CD4-positive, alpha-beta T cell treated with Interleukin-15 for 1 hour (primary cell): ENCODE results near the gene MYL4.
"Not testable (repeated sequence)": the region's sequence is repeated elsewhere in the genome, so short reads cannot be mapped to it uniquely, and the experiment has no call there.

Experiments
- DNase-seq: peaks from one replicate; pipeline ENCODE4 v3.0.0-alpha.2; 2020

Gene MYL4

GRCh38 chr17:47208744-47209488 lies at the start of gene MYL4:
Gene MYL4, plus strand, starts transcription at chr17:47209348. Its CDS starts 75 bp downstream, at chr17:47209423.
- DNase-seq, result no peak

- no peak for DNase-seq
Observed at GRCh38 chr17:47162013-47162622, 47.0 kb upstream of the MYL4 start.

DNA sequence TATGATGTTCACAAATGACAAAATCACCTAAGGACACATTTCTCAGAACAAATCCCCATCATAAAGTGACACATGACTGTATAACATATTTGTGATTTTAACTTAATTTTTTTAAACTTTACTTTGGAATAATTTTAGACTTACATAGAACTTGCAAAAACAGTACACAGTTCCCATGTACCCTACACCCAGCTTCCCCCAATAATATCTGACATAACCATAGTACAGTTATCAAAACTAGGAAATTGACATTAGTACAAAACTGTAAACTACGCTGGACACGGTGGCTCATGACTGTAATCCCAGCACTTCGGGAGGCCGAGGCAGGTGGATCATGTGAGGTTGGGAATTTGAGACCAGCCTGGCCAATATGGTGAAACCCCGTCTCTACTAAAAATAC lies 44.9 kb upstream of the MYL4 start:
- no peak for DNase-seq

- no peak for DNase-seq
Observed at GRCh38 chr17:47165137-47165536, 44.0 kb upstream of the MYL4 start.

DNA sequence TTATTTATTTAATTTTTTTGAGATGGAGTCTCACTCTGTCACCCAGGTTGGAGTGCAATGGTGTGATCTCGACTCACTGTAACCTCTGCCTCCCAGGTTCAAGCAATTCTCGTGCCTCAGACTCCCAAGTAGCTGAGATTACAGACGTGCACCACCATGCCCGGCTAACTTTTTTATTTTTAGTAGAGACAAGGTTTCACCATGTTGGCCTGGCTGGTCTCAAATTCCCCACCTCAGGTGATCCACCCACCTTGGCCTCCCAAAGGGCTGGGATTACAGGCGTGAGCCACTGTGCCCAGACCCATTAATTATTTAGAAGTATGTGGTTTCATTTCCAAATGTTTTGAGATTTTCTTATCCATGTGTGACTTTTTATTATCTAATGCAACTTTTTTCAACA lies 42.3 kb upstream of the MYL4 start:
- DNase-seq, result not testable (repeated sequence)

- not testable (repeated sequence) for DNase-seq
Observed at GRCh38 chr17:47168896-47169295, 40.3 kb upstream of the MYL4 start.

GRCh38 chr17:47170710-47171109 lies 38.4 kb upstream of the MYL4 start:
- no peak for DNase-seq

DNA sequence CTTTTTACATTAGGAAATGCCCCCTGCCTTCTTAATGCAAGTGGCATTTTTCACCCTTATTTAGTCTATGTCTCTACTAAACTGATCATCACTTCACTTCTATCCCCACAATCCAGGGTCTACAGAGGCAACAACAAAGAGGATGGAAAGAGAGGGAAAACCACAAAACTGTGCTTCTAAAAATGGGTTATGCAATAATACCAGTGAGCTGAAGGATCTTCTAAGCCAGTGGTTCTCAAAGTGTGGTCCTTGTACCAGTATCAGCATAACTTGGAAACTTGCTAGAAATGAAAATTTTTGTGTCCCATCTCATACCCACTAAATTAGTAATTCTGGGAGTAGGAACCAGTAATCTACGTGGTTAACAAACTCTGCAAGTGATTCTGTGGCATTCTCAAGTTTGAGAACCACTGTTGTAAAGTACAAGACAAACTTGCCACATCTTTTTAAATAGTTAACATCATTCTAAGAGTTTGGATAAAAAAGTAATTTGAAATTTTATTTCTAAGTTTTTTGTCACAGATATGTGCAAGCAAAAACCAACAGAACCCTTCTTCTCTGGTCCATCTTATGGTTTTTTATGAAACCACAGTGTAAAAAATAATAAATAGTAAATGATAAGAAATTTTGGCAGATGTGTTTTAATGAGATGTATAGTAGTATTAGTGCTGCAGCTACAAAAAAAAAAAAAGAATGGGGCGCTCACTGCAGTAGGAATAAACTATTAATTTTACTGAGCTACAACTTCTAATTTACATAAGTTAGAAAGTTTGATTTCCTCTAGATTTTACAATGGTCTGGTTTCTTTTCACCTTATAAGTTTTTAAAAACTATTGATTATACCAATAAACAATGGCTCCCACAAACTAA lies 36.2 kb upstream of the MYL4 start:
- DNase-seq, result no peak

- DNase-seq, result not testable (repeated sequence)
Observed at GRCh38 chr17:47174823-47175222, 34.3 kb upstream of the MYL4 start.

DNA sequence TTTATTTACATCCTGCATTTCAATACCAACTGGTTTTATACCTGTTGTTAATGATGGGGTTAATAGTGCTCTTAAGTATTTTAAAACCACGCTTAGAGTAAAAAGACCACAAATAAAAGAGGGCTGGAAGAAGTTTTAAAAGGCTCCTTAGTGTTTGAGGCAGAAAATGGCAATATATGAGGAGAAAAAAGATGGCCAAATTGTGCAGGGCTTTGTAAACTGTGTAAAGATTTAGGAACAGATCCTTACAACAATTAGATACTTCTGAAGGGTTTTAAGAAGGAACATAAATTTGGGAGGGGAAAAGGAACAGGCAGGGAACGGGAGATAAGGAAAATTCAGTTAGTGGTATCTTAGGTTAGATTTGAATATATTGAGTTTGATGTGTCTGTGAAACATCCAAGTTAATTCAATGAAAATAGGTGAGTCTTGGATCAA lies 32.7 kb upstream of the MYL4 start:
- DNase-seq, result no peak

DNA sequence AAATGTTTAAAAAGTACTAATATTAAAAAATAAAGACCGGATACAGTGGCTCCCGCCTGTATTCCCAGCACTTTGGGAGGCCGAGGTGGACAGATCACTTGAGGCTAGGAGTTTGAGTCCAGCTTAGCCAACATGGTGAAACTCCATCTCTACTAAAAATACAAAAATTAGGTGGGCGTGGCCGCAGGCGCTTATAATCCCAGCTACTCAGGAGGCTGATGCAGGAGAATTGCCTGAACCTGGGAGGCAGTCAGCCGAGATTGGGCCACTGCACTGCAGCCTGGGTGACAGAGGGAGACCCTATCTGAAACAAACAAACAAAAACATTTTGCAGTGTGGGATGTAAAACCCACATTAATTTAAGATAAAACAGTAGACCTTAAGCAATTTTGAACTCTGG lies 31.9 kb upstream of the MYL4 start:
- no peak for DNase-seq

- DNase-seq, result no peak
Observed at GRCh38 chr17:47179141-47179540, 30.0 kb upstream of the MYL4 start.

DNA sequence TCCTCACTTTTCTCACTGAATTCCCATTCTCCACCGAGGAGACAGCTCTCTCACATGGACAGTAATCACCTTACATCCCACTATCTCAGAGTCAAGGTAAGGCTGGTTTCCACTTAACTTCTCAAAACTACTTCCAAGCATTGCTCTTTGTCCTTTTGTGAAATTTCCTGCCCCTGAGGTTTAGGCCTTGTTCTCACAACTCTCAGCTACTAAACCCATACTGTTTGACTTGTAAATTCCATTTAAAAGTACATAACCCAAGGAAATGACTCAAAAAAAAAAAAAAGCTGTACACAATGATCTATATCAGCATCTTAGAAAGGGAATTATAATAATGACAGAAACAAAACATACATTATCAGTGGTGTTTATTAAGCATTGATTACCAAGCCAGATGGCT lies 28.8 kb upstream of the MYL4 start:
- no peak for DNase-seq

DNA sequence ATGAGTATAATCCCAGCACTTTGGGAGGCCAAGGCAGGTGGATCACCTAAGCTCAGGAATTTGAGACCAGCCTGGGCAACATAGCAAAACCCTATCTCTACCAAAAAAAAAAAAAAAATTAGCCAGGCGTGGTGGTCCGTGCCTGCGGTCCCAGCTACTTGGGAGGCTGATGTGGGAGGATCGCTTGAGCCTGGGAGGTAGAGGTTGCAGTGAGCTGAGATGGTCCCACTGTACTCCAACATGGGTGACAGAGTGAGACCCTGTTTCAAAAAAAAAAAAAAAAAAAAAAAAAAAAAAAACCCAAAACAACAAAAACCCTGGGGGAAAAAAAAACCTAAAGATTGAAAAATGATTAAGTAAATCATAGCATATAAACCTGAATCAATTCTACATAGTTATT lies 28.2 kb upstream of the MYL4 start:
- DNase-seq, result not testable (repeated sequence)

- no peak for DNase-seq
Observed at GRCh38 chr17:47184681-47185080, 24.5 kb upstream of the MYL4 start.

- DNase-seq, result no peak
Observed at GRCh38 chr17:47188271-47188875, 20.8 kb upstream of the MYL4 start.

GRCh38 chr17:47188876-47189731 lies 20.0 kb upstream of the MYL4 start, which contains the start of gene CDC27:
Gene CDC27, minus strand, starts transcription at chr17:47189295. Its CDS starts 123 bp downstream, at chr17:47189172.
- peak; percentile 98 for DNase-seq

DNA sequence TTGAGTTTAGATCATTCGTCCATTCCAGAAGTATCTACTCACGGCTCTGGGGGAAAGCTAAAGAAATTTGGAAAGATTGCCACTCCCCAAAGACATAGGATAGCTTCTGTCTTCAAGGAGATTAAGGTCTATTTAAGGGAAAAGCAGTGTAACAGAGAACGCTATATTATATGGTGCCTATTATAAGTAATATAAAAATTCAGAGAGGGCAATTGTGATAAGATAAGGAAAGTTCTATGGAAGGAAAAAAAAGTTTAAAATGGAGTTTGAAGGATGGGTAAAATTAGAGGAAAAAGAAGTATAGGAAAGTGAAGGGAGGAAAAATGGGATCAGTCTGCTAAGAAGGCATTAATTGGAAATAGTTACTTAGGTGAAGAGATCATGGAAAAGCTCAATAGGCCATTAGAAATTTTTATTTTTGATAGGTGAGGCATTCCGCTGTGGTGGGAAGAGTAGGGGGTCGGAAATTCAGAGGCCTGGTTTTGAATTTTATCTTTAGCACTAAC lies 19.4 kb upstream of the MYL4 start:
- no peak for DNase-seq

DNA sequence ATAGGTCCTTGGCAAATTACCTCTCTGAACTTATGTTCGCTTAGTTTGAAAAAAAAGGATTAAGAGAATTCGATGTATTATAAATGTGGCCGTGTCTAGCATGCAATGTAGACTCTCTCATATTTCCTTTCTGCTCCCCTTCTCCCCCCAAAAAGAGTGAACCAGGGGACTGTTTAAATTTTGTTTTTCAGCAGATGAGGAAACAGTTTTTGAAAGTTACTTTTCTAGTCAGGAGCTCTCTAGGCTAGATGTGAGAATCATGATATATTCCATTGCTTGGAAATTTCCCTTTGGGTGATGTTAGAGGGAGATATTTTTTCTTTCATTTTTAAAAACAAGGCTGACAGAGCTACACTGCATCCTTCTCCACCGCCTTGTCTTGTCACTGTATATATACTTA lies 18.9 kb upstream of the MYL4 start:
- DNase-seq, result no peak

DNA sequence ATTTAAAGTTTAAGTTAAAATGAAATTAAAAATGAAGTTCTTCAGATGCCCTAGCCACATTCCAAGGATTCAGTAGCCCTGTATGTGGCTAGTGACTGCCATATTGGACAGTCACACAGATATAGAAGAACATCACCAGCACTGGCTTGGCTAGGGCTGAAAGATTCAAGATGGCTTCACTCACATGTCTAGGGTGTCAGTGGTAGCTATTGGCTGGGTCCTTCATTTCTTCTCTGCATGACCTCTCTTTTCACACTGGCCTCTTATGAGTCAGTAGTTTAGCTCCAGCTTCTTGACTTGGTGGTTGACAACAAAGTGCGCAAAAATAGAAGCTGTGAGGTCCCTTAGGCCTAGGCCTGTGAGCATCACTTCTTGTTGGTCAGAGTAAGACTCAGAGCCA lies 18.4 kb upstream of the MYL4 start:
- no peak for DNase-seq

DNA sequence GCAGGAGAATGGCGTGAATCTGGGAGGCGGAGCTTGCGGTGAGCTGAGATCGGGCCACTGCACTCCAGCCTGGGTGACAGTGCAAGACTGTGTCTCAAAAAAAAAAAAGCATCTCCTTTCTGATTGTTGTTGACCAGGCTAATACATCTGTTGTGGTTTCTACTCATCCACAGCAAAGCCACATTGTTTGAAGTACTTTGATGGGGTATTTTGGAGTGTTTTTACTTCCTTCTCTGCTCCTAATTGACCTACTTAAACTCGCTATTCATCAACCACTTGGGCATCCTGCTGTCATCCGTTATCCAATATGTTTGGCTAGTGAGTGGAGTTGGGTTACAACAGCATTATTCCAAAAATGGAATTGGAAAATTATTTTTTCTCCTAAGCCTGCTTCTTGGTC lies 16.6 kb upstream of the MYL4 start:
- DNase-seq, result no peak

DNA sequence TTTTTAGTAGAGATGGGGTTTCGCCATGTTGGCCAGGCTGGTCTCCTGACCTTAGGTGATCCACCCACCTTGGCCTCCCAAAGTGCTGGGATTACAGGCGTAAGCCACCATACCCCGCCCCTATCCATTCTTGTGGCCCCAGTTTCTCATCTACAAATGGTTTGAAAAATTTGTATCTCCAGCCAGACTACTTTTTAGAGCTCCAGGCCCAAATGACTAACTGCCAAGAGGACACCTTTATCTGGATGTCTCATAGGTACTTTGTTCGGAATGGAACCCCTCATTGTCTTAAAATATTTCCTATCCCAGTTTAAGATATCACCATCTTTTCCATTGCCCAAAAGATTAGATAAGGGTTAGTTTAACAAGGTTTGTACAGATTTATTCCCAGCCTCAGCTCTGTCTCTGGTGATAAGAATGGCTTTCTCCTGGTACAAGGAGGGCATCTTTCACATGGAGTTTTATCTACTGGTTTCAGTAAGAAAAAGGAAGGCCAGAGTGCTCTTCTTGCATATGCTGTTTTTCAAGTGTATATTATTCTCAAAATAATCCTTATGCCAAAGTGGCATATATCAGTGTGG lies 15.1 kb upstream of the MYL4 start:
- no peak for DNase-seq
